ENCODE data around the gene SPDYE3. TPM values are rescaled to one million over a fixed set of nuclear protein-coding genes. Genes with fewer than 3 reads are reported as not detected.
A peak's percentile ranks its signal among the peaks of the same experiment; 100 is the strongest.

The SPDYE3 gene
- total and polyA plus RNA-seq, 2 donors from 2014 or later = not detected

DNA sequence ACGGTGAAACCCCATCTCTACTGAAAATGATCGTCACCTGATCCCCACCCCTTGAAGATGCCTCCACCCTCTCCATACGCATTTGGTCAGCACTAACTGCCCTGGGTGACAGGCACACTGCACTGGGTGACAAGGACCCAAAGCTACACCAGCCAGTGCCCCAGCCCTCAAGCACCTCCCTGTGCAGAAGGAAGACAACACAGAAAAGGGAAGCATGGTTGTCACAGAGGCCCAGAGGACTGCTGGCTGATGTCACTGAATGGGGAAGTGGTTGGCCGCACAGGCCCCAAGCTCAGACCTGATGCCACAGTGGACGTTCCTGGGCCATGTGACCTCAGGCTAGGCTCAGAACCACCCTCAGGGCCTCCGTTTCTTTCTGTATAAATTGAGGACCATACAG lies 61.6 kb downstream of the SPDYE3 start:
- Histone ChIP-seq H3K27ac (ENCODE audit: low read depth in 2 of 2, low read length in 2 of 2) (no peak overlapping the region), H3K4me1 (ENCODE audit: control insufficient read depth in 2 of 3, insufficient read depth in 2 of 3, low read depth in 1 of 3, low read length in 3 of 3) (peaks cover 0 to under 1% (median 0%) of the 10 kb centered on the region in 3 donors), H3K4me3 (ENCODE audit: low read length in 3 of 3) (no peak overlapping the region), H3K9me3 (ENCODE audit: control insufficient read depth in 2 of 3, insufficient read depth in 1 of 3, low read length in 3 of 3) (no peaks in the 10 kb centered on the region), H3K36me3 (ENCODE audit: control insufficient read depth in 2 of 3, insufficient read depth in 3 of 3, low read length in 3 of 3) (peaks cover 0 to 3% (median 2%) of the 10 kb centered on the region in 3 donors), H3K9ac (ENCODE audit: low read length in 3 of 3) (no peak overlapping the region), H3K27me3 (ENCODE audit: control insufficient read depth, insufficient read depth, low read length) (no peaks in the 10 kb centered on the region)
- intact Hi-C loops (cut with DNase I) = no loop called here
- TF ChIP-seq CTCF (IDR thresholded peaks at IDR 0.05; ENCODE audit: borderline replicate concordance, extremely low read depth, insufficient read depth) = no peak
- no peak for FAIRE-seq
- DNase-seq = peak in 2 of 5 donors; percentile 26 to 77

DNA sequence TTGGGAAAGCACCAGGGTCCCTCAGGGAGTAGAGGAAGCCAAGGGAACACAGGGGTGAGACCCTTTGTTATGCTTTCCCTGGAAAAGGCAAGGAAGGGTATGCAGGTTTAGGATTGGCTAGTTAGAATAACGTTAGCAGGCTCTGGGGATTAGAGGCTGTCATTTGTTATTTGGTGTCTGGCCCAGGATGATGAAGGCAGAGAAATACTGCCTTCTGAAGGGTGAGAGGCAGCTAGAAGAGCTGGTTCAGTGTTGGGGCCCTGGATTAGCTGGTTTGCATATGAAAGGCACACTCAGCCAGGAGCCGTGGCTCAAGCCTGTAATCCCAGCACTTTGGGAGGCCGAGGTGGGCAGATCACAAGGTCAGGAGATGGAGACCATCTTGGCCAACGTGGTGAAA lies 62.8 kb downstream of the SPDYE3 start:
- peaks cover 0 to 3% (median 0%) of the 10 kb centered on the region in 3 donors for H3K4me1 ChIP-seq (ENCODE audit: control insufficient read depth in 2 of 3, insufficient read depth in 2 of 3, low read depth in 1 of 3, low read length in 3 of 3)

GRCh38 chr7:100370746-100371145 lies 63.2 kb downstream of the SPDYE3 start:
- peak in 1 of 5 donors; percentile 15 for DNase-seq
- no peak overlapping the region for H3K4me3 ChIP-seq (ENCODE audit: low read length in 3 of 3)
- no peaks in the 10 kb centered on the region for H3K36me3 ChIP-seq (ENCODE audit: control insufficient read depth in 2 of 3, insufficient read depth in 3 of 3, low read length in 3 of 3)
- no peak for TF ChIP-seq CTCF (IDR thresholded peaks at IDR 0.05; ENCODE audit: borderline replicate concordance, extremely low read depth, insufficient read depth)
- FAIRE-seq = no peak
- intact Hi-C loops (cut with DNase I) = no loop called here
- no peak overlapping the region for H3K9ac ChIP-seq (ENCODE audit: low read length in 3 of 3)
- no peaks in the 10 kb centered on the region for H3K27me3 ChIP-seq (ENCODE audit: control insufficient read depth, insufficient read depth, low read length)
- H3K9me3 ChIP-seq (ENCODE audit: control insufficient read depth in 2 of 3, insufficient read depth in 1 of 3, low read length in 3 of 3) = no peaks in the 10 kb centered on the region
- H3K27ac ChIP-seq (ENCODE audit: low read depth in 2 of 2, low read length in 2 of 2) = no peak overlapping the region
- H3K4me1 ChIP-seq (ENCODE audit: control insufficient read depth in 2 of 3, insufficient read depth in 2 of 3, low read depth in 1 of 3, low read length in 3 of 3) = peaks cover 0 to 3% (median 0%) of the 10 kb centered on the region in 3 donors

More for the DNA sequence above, 62.8 kb downstream of the SPDYE3 start:
- TF ChIP-seq CTCF (IDR thresholded peaks at IDR 0.05; ENCODE audit: borderline replicate concordance, extremely low read depth, insufficient read depth) = no peak
- Histone ChIP-seq H3K9me3 (ENCODE audit: control insufficient read depth in 2 of 3, insufficient read depth in 1 of 3, low read length in 3 of 3) (no peaks in the 10 kb centered on the region), H3K9ac (ENCODE audit: low read length in 3 of 3) (no peak overlapping the region), H3K36me3 (ENCODE audit: control insufficient read depth in 2 of 3, insufficient read depth in 3 of 3, low read length in 3 of 3) (no peaks in the 10 kb centered on the region), H3K27me3 (ENCODE audit: control insufficient read depth, insufficient read depth, low read length) (no peaks in the 10 kb centered on the region), H3K4me3 (ENCODE audit: low read length in 3 of 3) (no peak overlapping the region), H3K27ac (ENCODE audit: low read depth in 2 of 2, low read length in 2 of 2) (no peak overlapping the region)
- intact Hi-C loops (cut with DNase I) = no loop called here
- DNase-seq (peak in 1 of 5 donors; percentile 16), FAIRE-seq (no peak)
